Neural cell (in vitro differentiated cells): ENCODE results near the gene GZMA.

Experiments used
- EP300 ChIP-seq: fragments of 450-650 bp; conservative IDR thresholded peaks from 2 replicates; pipeline ENCODE4 v1.6.1; 2014; ENCODE audit warnings: antibody characterized with exemption, mild to moderate bottlenecking, moderate library complexity; ENCODE audit not compliant: poor library complexity, severe bottlenecking
- POLR2AphosphoS5 ChIP-seq: IDR thresholded peaks from 2 replicates; pipeline ENCODE4 v1.6.1; 2012
- RAD21 ChIP-seq: fragments of 450-650 bp; conservative IDR thresholded peaks from 2 replicates; pipeline ENCODE4 v1.6.1; 2014; ENCODE audit warnings: antibody characterized with exemption, mild to moderate bottlenecking, moderate library complexity
- TAF1 ChIP-seq: IDR thresholded peaks from 2 replicates; pipeline ENCODE4 v1.6.1; 2012; ENCODE audit warnings: low read depth
- TF ChIP-seq, protein P1 (sequence below): fragments of 450-650 bp; IDR thresholded peaks from 2 replicates; pipeline ENCODE4 v1.5.1; 2014; ENCODE audit warnings: antibody characterized with exemption, mild to moderate bottlenecking, moderate library complexity; ENCODE audit not compliant: poor library complexity, severe bottlenecking

DNA sequence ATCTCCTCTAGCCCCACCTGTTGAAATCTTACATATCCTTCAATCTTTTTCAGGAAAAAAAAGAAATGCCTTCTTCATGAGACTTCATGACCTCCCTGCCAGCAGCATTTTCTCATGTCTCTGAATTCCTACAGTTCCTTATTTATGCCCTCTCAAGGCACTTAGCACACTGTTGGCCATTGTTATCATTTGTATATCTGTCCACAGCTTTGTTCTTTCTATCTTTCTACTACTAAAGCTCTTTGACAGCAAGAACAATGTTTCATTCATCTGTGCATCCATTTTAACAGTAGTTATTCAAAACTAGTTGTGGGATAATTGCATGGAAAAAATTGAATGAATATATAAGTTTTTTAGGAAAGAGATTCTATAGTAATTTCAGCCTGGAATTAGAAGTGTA is 20.9 kb upstream of the GZMA start:
- no peak for TF ChIP-seq POLR2AphosphoS5
- no peak for TF ChIP-seq EP300
- TF ChIP-seq, protein P1, sequence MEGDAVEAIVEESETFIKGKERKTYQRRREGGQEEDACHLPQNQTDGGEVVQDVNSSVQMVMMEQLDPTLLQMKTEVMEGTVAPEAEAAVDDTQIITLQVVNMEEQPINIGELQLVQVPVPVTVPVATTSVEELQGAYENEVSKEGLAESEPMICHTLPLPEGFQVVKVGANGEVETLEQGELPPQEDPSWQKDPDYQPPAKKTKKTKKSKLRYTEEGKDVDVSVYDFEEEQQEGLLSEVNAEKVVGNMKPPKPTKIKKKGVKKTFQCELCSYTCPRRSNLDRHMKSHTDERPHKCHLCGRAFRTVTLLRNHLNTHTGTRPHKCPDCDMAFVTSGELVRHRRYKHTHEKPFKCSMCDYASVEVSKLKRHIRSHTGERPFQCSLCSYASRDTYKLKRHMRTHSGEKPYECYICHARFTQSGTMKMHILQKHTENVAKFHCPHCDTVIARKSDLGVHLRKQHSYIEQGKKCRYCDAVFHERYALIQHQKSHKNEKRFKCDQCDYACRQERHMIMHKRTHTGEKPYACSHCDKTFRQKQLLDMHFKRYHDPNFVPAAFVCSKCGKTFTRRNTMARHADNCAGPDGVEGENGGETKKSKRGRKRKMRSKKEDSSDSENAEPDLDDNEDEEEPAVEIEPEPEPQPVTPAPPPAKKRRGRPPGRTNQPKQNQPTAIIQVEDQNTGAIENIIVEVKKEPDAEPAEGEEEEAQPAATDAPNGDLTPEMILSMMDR, result no peak
- no peak for TF ChIP-seq TAF1
- TF ChIP-seq RAD21, result no peak
